Aorta (tissue), 5 donors: ENCODE results near the gene EDARADD. TPM values are rescaled to one million over a fixed set of nuclear protein-coding genes. Genes with fewer than 3 reads are reported as not detected.
"Not testable (repeated sequence)": the region's sequence is repeated elsewhere in the genome, so short reads cannot be mapped to it uniquely, and the experiment has no call there.

ENCODE experiments used
- ATAC-seq: fragments of 200-7000 bp; cut with Tn5 transposase; one replicate; pipeline ENCODE4 v1.9.1; 2022; ENCODE audit warnings: moderate library complexity; ENCODE audit not compliant: low FRiP score
- DNase-seq, 2 donors: peaks; one replicate each; pipeline ENCODE4 v3.0.0-alpha.2; 2020
- H3K27ac ChIP-seq, 2 donors: one replicate each; pipeline ENCODE4 v1.5.1; 2013; ENCODE audit warnings: low read length in 2 of 2, mild to moderate bottlenecking in 2 of 2, moderate library complexity in 2 of 2, control low read depth in 1 of 2, inconsistent platforms in 1 of 2, low read depth in 1 of 2
- H3K27me3 ChIP-seq, 2 donors: one replicate each; pipeline ENCODE4 v1.6.1; 2013; ENCODE audit warnings: control low read depth in 1 of 2, low read length in 1 of 2, mild to moderate bottlenecking in 1 of 2, moderate library complexity in 1 of 2; ENCODE audit not compliant: insufficient read depth in 2 of 2, control insufficient read depth in 1 of 2
- H3K36me3 ChIP-seq, 2 donors: one replicate each; pipeline ENCODE4 v1.6.1; 2013; ENCODE audit warnings: control low read depth in 1 of 2, low read length in 1 of 2, mild to moderate bottlenecking in 1 of 2; ENCODE audit not compliant: insufficient read depth in 2 of 2, control insufficient read depth in 1 of 2
- H3K4me1 ChIP-seq, 2 donors: one replicate each; pipeline ENCODE4 v1.6.1; 2013; ENCODE audit warnings: low read length in 2 of 2, control low read depth in 1 of 2, mild to moderate bottlenecking in 1 of 2, moderate library complexity in 1 of 2; ENCODE audit not compliant: insufficient read depth in 2 of 2, control insufficient read depth in 1 of 2
- H3K4me3 ChIP-seq, 2 donors: one replicate each; pipeline ENCODE4 v1.5.1; 2013; ENCODE audit warnings: low read length in 2 of 2, control low read depth in 1 of 2, mild to moderate bottlenecking in 1 of 2
- H3K9me3 ChIP-seq: one replicate; pipeline ENCODE4 v1.6.1; 2013; ENCODE audit warnings: mild to moderate bottlenecking, low read length; ENCODE audit not compliant: control insufficient read depth
- WGBS, 2 donors: extraction: QIAGEN DNeasy Blood & Tissue Kit; methylation state at CpG; one replicate each; pipeline ENCODE4 v1.1.7; 2013; 5-methylcytosine and 5-hydroxymethylcytosine counted together
- intact Hi-C, 2 donors: fragments of 100-400 bp; cut with DNase I; formaldehyde crosslinking; loops; one replicate each; pipeline versions ENCODE4 v1.14.2 to v1.15.0; 2022
- polyA plus RNA-seq, 2 donors: library from polyadenylated mRNA; stranded (reverse); fragments of 200-250 nt; gene quantifications; one replicate each; pipeline ENCODE4 v1.2.3, GENCODE V29; 2013
- total RNA-seq, 2 donors: library from RNA; stranded (reverse); fragmentation: NEBNext Ultra II Directional; extraction: Animal tissue kit (Norgen Biotek cat#: 25700); gene quantifications; one replicate each; pipeline ENCODE4 v1.2.1, GENCODE V29; 2021
- donor health status: healthy with polysubstance abuse.
- donor health status: Bipolar disorder and iron deficiency.
- donor health status: DM: no; HTN: no; CAD: no.
- donor health status: DM: no; HTN: no; CAD: no.
- donor health status: DM: yes; HTN: yes; CAD: no.

Gene EDARADD
- total and polyA plus RNA-seq, 4 donors = 0.25 to 0.59 (median 0.43) TPM

- Histone ChIP-seq H3K27me3 (no peaks in the 10 kb centered on the region), H3K4me3 (no peak overlapping the region), H3K4me1 (no peaks in the 10 kb centered on the region), H3K9me3 (no peaks in the 10 kb centered on the region), H3K36me3 (no peaks in the 10 kb centered on the region), H3K27ac (no peak overlapping the region)
- intact Hi-C loops = no loop called here
- 90 to 91% methylated on average over 2 of the region's 2 CpGs for WGBS, 2 donors
- no peak for DNase-seq
- ATAC-seq = no peak
Observed at GRCh38 chr1:236356141-236356540, 37.9 kb upstream of the EDARADD start.

- no peak overlapping the region for H3K27ac ChIP-seq
- no peaks in the 10 kb centered on the region for H3K4me1 ChIP-seq
- no peak for DNase-seq
- intact Hi-C loops = no loop called here
- no peak overlapping the region for H3K4me3 ChIP-seq
- no peaks in the 10 kb centered on the region for H3K36me3 ChIP-seq
- ATAC-seq = no peak
- no peaks in the 10 kb centered on the region for H3K27me3 ChIP-seq
- 76 to 83% methylated on average over 7 of the region's 7 CpGs for WGBS, 2 donors
- H3K9me3 ChIP-seq = peaks cover 3% of the 10 kb centered on the region
Observed at GRCh38 chr1:236361909-236362590, 32.0 kb upstream of the EDARADD start.

GRCh38 chr1:236363237-236363636 is 30.8 kb upstream of the EDARADD start:
- 86 to 96% methylated on average over 5 of the region's 5 CpGs for WGBS, 2 donors
- no peaks in the 10 kb centered on the region for H3K4me1 ChIP-seq
- no peak overlapping the region for H3K4me3 ChIP-seq
- H3K27me3 ChIP-seq = no peaks in the 10 kb centered on the region
- no peak overlapping the region for H3K27ac ChIP-seq
- intact Hi-C loops = no loop called here
- ATAC-seq = no peak
- no peak for DNase-seq
- no peaks in the 10 kb centered on the region for H3K36me3 ChIP-seq
- peaks cover 3% of the 10 kb centered on the region for H3K9me3 ChIP-seq

- DNase-seq (no peak), ATAC-seq (no peak)
- H3K4me1 ChIP-seq = no peaks in the 10 kb centered on the region
- intact Hi-C loops = no loop called here
- 22 to 28% methylated on average over 7 of the region's 7 CpGs for WGBS, 2 donors
- no peak overlapping the region for H3K4me3 ChIP-seq
- H3K27ac ChIP-seq = no peak overlapping the region
- H3K9me3 ChIP-seq = peaks cover 3% of the 10 kb centered on the region
- H3K27me3 ChIP-seq = no peaks in the 10 kb centered on the region
- no peaks in the 10 kb centered on the region for H3K36me3 ChIP-seq
Observed at GRCh38 chr1:236365999-236366570, 28.0 kb upstream of the EDARADD start.

- H3K27me3 ChIP-seq, H3K4me3 ChIP-seq, DNase-seq, ATAC-seq, H3K9me3 ChIP-seq, H3K36me3 ChIP-seq, H3K4me1 ChIP-seq, intact Hi-C loops, H3K27ac ChIP-seq: not testable (repeated sequence)
- 84 to 92% methylated on average over 12 of the region's 12 CpGs for WGBS, 2 donors
Observed at GRCh38 chr1:236366681-236367080, 27.4 kb upstream of the EDARADD start.

- no peak for DNase-seq
- intact Hi-C loops = no loop called here
- Histone ChIP-seq H3K27me3 (no peaks in the 10 kb centered on the region), H3K27ac (no peak overlapping the region), H3K4me1 (no peaks in the 10 kb centered on the region), H3K4me3 (no peak overlapping the region), H3K9me3 (peaks cover 4% of the 10 kb centered on the region), H3K36me3 (no peaks in the 10 kb centered on the region)
- WGBS, 2 donors = 81 to 83% methylated on average over 1 of the region's 1 CpG
- ATAC-seq = no peak
Observed at GRCh38 chr1:236370420-236370819, 23.7 kb upstream of the EDARADD start.

- Histone ChIP-seq H3K27me3 (no peaks in the 10 kb centered on the region), H3K4me1 (no peaks in the 10 kb centered on the region), H3K27ac (no peak overlapping the region), H3K4me3 (no peak overlapping the region), H3K36me3 (no peaks in the 10 kb centered on the region), H3K9me3 (peaks cover 4% of the 10 kb centered on the region)
- no peak for DNase-seq
- intact Hi-C loops = no loop called here
- ATAC-seq = no peak
- WGBS, 2 donors = 61 to 70% methylated on average over 1 of the region's 1 CpG
Observed at GRCh38 chr1:236371083-236371482, 23.0 kb upstream of the EDARADD start.

GRCh38 chr1:236377832-236378535 is 16.1 kb upstream of the EDARADD start:
- 93 to 98% methylated on average over 2 of the region's 2 CpGs for WGBS, 2 donors
- DNase-seq (no peak), ATAC-seq (no peak)
- intact Hi-C loops = no loop called here
- Histone ChIP-seq H3K36me3 (no peaks in the 10 kb centered on the region), H3K4me1 (no peaks in the 10 kb centered on the region), H3K9me3 (peaks cover 3% of the 10 kb centered on the region), H3K4me3 (no peak overlapping the region), H3K27ac (no peak overlapping the region), H3K27me3 (no peaks in the 10 kb centered on the region)
